ENCODE measurements around the gene TNKS2.
"Not testable (repeated sequence)": the region's sequence is repeated elsewhere in the genome, so short reads cannot be mapped to it uniquely, and the experiment has no call there.

TNKS2 gene

DNA sequence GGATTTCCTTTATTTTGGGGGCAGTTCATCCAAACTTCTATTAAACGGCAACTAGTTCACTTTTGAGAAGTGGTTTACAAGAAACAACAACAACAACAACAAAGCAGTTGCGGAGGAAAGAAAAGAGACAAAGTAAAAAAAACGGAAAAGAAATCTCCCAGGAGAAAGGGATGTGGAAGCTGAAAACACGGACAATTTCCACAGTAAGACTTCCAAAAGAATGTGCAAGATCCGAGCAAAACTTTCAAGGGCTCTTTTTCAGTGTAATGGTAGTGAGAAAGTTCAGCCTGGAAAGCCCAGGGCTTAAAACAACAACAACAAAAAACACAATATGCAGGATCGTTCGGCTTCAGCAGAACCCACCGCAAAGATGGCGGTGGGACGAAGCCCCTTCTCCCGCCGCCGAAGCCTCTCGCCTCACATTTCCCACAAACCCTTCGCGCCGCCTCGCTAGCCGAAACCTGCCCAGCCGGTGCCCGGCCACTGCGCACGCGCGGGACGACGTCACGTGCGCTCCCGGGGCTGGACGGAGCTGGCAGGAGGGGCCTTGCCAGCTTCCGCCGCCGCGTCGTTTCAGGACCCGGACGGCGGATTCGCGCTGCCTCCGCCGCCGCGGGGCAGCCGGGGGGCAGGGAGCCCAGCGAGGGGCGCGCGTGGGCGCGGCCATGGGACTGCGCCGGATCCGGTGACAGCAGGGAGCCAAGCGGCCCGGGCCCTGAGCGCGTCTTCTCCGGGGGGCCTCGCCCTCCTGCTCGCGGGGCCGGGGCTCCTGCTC is at the start of gene TNKS2:
Gene TNKS2 (plus strand): TSS at position 553 of the 775 bp plus-strand sequence. CDS start 265 bp downstream, outside the sequence.
- Mint-ChIP-seq H3K4me3 (peak within 1 kb of the TSS; percentile 92), H3K27me3 (no peaks in the 10 kb centered on the region), H3K9me3 (no peaks in the 10 kb centered on the region), H3K4me1 (peaks cover 64% of the 10 kb centered on the region), H3K27ac (peak within 1 kb of the TSS; percentile 95), H3K36me3 (ENCODE audit: low read depth) (peaks cover 14% of the 10 kb centered on the region)
- ATAC-seq (peak; percentile 59), DNase-seq (peak; percentile 96)

DNA sequence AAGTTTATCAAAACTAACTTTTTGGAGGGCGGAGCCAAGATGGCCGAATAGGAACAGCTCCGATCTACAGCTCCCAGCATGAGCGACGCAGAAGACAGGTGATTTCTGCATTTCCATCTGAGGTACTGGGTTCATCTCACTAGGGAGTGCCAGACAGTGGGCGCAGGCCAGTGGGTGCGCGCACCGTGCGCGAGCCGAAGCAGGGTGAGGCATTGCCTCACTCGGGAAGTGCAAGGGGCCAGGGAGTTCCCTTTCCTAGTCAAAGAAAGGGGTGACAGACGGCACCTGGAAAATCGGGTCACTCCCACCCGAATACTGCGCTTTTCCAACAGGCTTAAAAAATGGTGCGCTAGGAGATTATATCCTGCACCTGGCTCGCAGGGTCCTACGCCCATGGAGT is 48.6 kb upstream of the TNKS2 start:
- not testable (repeated sequence) for H3K4me1 Mint-ChIP-seq; H3K9me3 Mint-ChIP-seq; ATAC-seq; H3K27ac Mint-ChIP-seq; H3K4me3 Mint-ChIP-seq; H3K36me3 Mint-ChIP-seq (ENCODE audit: low read depth); DNase-seq
- peaks cover 11% of the 10 kb centered on the region for H3K27me3 Mint-ChIP-seq

DNA sequence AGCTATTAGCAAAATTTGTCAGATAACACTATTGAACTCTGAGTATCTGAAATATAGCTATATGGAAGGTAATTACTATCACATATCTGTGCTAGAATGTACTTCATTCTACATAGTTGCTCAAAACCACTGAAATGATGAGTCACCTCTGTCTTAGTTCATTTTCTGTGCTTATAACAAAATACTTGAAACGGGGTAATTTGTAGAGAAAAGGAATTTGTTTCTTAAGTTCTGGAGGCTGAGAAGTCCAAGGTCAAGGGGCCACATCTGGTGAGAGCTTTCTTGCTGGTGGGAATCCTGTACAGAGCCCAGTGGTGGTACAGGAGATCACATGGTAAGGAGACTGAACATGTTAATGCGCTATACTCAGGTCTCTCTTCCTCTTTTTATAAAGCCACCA is 41.9 kb upstream of the TNKS2 start:
- H3K4me3 Mint-ChIP-seq = no peak overlapping the region
- H3K4me1 Mint-ChIP-seq = no peaks in the 10 kb centered on the region
- peaks cover 19% of the 10 kb centered on the region for H3K27me3 Mint-ChIP-seq
- DNase-seq (no peak), ATAC-seq (no peak)
- H3K27ac Mint-ChIP-seq = no peak overlapping the region
- H3K9me3 Mint-ChIP-seq = no peaks in the 10 kb centered on the region
- H3K36me3 Mint-ChIP-seq (ENCODE audit: low read depth) = no peaks in the 10 kb centered on the region

DNA sequence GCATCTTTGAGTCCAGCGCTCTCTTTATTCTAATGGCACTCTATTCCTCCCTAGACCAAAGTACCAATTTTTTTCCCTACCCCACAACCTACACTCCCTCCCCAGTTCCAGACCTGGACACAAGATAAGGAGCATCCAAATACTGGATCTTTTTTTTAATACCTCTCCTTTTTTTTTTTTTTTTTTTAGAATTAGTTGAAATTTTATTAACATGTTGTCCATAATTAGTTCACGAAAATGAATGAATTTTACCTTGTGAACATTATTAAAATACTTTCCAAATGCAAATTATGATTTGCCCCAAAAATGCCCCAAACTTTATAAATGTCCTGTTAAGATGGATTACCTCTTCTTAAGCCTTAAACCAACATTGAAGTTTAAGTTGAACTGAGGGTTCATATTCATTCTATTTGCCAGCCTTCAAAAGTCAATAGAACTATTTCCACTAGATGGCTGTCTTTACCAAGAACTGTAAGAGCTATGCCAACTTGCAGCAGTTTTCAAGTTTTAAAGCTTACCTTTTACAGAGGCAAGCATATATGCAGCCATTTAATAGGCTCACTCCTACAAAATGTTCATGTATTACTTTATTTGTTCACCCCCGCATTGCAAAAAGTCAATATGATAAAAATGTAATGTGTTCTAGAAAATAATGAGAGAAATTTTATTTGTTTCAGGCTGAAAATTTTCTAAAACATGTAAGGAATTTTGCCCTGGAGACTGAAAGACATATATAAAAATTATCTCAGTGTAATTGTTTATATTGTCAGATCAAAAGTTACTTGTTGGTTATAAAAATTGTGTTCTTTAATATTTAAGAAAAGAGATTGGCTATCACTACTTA is 39.7 kb upstream of the TNKS2 start:
- peak; percentile 73 for ATAC-seq
- H3K27me3 Mint-ChIP-seq = peaks cover 30% of the 10 kb centered on the region
- no peak for DNase-seq
- no peaks in the 10 kb centered on the region for H3K36me3 Mint-ChIP-seq (ENCODE audit: low read depth)
- H3K4me3 Mint-ChIP-seq = no peak overlapping the region
- no peaks in the 10 kb centered on the region for H3K4me1 Mint-ChIP-seq
- H3K27ac Mint-ChIP-seq = no peak overlapping the region
- H3K9me3 Mint-ChIP-seq = no peaks in the 10 kb centered on the region

DNA sequence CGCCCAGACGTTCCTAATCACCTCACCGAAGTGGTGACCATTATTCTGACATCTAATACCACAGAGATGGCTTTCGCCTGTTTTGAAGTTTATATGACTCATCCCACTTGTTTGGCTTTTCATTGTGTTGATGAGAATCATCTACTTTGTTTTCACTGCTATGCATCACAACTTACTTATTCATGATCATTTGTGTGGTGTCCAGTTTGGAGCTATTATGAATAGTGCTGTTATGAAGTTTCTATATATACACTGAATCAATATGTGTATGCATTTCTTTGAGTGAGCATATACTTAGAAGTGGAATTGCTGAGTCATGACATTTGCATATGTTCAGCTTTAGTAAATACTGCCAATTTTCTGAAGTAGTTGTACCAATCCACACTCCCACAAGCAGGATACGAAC is 38.6 kb upstream of the TNKS2 start:
- Mint-ChIP-seq H3K4me1 (no peaks in the 10 kb centered on the region), H3K27ac (no peak overlapping the region), H3K4me3 (no peak overlapping the region), H3K27me3 (peaks cover 29% of the 10 kb centered on the region), H3K9me3 (no peaks in the 10 kb centered on the region), H3K36me3 (ENCODE audit: low read depth) (no peaks in the 10 kb centered on the region)
- ATAC-seq (peak; percentile 43), DNase-seq (no peak)

GRCh38 chr10:91761721-91762120 is 36.5 kb upstream of the TNKS2 start:
- Mint-ChIP-seq H3K27ac (no peak overlapping the region), H3K4me3 (no peak overlapping the region), H3K27me3 (peaks cover 26% of the 10 kb centered on the region), H3K36me3 (ENCODE audit: low read depth) (no peaks in the 10 kb centered on the region), H3K9me3 (no peaks in the 10 kb centered on the region), H3K4me1 (no peaks in the 10 kb centered on the region)
- no peak for ATAC-seq
- no peak for DNase-seq

DNA sequence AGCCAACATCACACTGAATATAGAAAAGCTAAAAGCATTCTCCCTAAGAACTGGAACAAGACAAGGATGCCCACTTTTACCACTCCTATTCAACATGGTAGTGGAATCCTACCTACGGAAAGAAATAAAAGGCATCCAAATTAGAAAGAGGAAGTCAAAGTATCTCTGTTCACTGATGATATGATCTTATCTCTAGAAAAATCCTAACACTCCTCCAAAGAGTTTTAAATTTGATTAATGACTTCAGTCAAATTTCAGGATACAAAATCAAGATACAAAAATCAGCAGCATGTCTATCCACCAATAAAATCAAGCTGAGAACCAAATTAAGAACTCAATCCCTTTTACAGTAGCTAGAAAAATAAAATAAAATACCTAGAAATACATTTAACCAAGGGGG is 35.3 kb upstream of the TNKS2 start:
- H3K9me3 Mint-ChIP-seq = no peaks in the 10 kb centered on the region
- DNase-seq = no peak
- no peaks in the 10 kb centered on the region for H3K36me3 Mint-ChIP-seq (ENCODE audit: low read depth)
- peaks cover 21% of the 10 kb centered on the region for H3K27me3 Mint-ChIP-seq
- H3K4me1 Mint-ChIP-seq = no peaks in the 10 kb centered on the region
- H3K4me3 Mint-ChIP-seq = no peak overlapping the region
- H3K27ac Mint-ChIP-seq = no peak overlapping the region
- ATAC-seq = no peak

DNA sequence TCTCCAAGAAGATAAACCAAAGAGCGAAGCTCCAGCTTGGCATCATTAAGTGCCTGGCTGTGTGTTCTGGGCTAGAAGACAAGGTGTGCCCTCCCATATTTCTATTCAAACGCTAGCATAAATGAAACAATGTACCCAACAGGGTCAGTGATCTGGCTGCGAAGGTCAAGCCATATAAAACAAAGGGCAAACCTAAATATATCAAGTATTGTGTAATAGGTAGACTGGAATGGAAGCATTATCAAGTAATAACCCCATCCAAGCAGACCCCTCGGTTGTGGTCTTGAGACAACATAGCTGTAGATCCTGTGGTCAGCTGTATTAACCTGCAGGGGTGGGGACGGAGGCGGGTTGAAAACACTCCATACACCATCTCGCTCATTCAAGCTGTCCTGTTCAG is 31.6 kb upstream of the TNKS2 start:
- DNase-seq = no peak

GRCh38 chr10:91768123-91768522 is 30.1 kb upstream of the TNKS2 start:
- Mint-ChIP-seq H3K27me3 (peaks cover 2% of the 10 kb centered on the region), H3K9me3 (no peaks in the 10 kb centered on the region), H3K4me1 (no peaks in the 10 kb centered on the region), H3K27ac (no peak overlapping the region), H3K36me3 (ENCODE audit: low read depth) (no peaks in the 10 kb centered on the region), H3K4me3 (no peak overlapping the region)
- no peak for ATAC-seq
- DNase-seq = no peak

More for the DNA sequence above, 31.6 kb upstream of the TNKS2 start:
- ATAC-seq = no peak
- Mint-ChIP-seq H3K4me3 (no peak overlapping the region), H3K27me3 (peaks cover 11% of the 10 kb centered on the region), H3K36me3 (ENCODE audit: low read depth) (no peaks in the 10 kb centered on the region), H3K9me3 (no peaks in the 10 kb centered on the region), H3K4me1 (no peaks in the 10 kb centered on the region), H3K27ac (no peak overlapping the region)

DNA sequence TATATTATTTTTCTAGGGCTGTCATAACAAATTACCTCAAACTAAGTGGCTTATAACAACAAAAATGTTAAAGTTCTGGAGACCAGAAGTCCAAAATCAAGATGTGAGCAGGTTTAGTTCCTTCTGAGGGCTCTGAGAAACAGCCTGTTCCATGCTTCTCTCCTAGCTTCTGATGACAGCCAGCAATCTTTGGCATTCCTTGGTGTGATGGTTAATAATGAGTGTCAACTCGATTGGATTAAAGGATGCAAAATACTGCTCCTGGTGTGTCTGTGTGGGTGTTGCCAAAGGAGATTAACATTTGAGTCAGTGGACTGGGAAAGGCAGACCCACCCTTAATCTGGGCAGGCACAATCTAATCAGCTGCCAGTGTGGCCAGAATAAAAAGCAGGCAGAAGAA is 26.3 kb upstream of the TNKS2 start:
- ATAC-seq = no peak
- Mint-ChIP-seq H3K36me3 (ENCODE audit: low read depth) (no peaks in the 10 kb centered on the region), H3K4me3 (no peak overlapping the region)

DNA sequence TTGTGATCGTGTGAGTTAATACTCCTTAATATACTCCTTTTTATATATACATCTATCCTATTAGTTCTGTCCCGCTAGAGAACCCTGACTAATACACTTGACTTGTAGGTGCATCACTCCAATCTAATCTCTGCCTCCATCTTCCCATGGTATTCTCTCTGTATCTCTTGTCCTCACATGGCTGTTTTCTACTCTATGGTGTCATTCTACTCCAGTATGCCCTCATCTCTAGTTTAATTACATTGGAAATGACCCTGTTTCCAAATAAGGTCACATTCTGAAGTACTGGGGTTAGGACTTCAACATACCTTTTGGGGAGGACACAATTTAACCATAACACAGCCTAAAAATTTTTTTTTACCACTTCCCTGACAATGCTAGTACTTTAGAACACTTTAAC is 25.8 kb upstream of the TNKS2 start:
- no peaks in the 10 kb centered on the region for H3K36me3 Mint-ChIP-seq (ENCODE audit: low read depth)
- ATAC-seq = no peak
- no peak overlapping the region for H3K27ac Mint-ChIP-seq

More for the DNA sequence above, 26.3 kb upstream of the TNKS2 start:
- Mint-ChIP-seq H3K9me3 (no peaks in the 10 kb centered on the region), H3K27me3 (peaks cover 11% of the 10 kb centered on the region), H3K4me1 (no peaks in the 10 kb centered on the region), H3K27ac (no peak overlapping the region)
- DNase-seq = no peak

GRCh38 chr10:91772869-91773268 is 25.4 kb upstream of the TNKS2 start:
- no peak overlapping the region for H3K27ac Mint-ChIP-seq
- ATAC-seq = no peak
- no peak overlapping the region for H3K4me3 Mint-ChIP-seq

More for the DNA sequence above, 25.8 kb upstream of the TNKS2 start:
- no peaks in the 10 kb centered on the region for H3K9me3 Mint-ChIP-seq
- H3K27me3 Mint-ChIP-seq = peaks cover 11% of the 10 kb centered on the region
- H3K4me1 Mint-ChIP-seq = no peaks in the 10 kb centered on the region
- DNase-seq = no peak
- no peak overlapping the region for H3K4me3 Mint-ChIP-seq

DNA sequence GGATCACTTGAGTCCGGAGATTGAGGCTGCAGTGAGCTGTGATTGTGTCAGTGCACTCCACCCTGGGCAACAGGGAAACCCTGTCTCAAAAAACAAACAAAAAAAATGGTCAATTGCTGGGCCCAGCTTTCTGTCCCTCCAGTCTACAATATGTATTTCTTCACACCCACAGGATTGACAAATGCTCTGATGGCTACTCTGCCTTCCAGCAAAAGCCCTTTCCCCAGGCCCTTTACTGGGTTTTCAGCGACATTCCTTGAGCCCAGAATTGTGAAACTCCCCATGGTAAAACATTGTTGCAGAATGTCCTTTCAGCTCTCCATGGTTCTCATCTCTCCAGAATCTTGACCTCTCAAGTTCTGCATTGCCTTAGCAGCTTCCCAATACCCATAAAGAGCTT is 23.7 kb upstream of the TNKS2 start:
- H3K4me3 Mint-ChIP-seq = no peak overlapping the region
- H3K36me3 Mint-ChIP-seq (ENCODE audit: low read depth) = no peaks in the 10 kb centered on the region
- H3K4me1 Mint-ChIP-seq = no peaks in the 10 kb centered on the region
- ATAC-seq (no peak), DNase-seq (no peak)
- H3K27ac Mint-ChIP-seq = no peak overlapping the region
- H3K9me3 Mint-ChIP-seq = no peaks in the 10 kb centered on the region
- H3K27me3 Mint-ChIP-seq = peaks cover 14% of the 10 kb centered on the region

More at GRCh38 chr10:91772869-91773268, 25.4 kb upstream of the TNKS2 start:
- no peak for DNase-seq
- Mint-ChIP-seq H3K27me3 (peaks cover 11% of the 10 kb centered on the region), H3K9me3 (no peaks in the 10 kb centered on the region), H3K36me3 (ENCODE audit: low read depth) (no peaks in the 10 kb centered on the region), H3K4me1 (no peaks in the 10 kb centered on the region)

GRCh38 chr10:91775731-91776130 is 22.5 kb upstream of the TNKS2 start:
- H3K9me3 Mint-ChIP-seq = no peaks in the 10 kb centered on the region
- no peak for DNase-seq
- no peaks in the 10 kb centered on the region for H3K4me1 Mint-ChIP-seq
- H3K36me3 Mint-ChIP-seq (ENCODE audit: low read depth) = no peaks in the 10 kb centered on the region
- peaks cover 16% of the 10 kb centered on the region for H3K27me3 Mint-ChIP-seq
- no peak overlapping the region for H3K4me3 Mint-ChIP-seq
- no peak for ATAC-seq
- H3K27ac Mint-ChIP-seq = no peak overlapping the region

DNA sequence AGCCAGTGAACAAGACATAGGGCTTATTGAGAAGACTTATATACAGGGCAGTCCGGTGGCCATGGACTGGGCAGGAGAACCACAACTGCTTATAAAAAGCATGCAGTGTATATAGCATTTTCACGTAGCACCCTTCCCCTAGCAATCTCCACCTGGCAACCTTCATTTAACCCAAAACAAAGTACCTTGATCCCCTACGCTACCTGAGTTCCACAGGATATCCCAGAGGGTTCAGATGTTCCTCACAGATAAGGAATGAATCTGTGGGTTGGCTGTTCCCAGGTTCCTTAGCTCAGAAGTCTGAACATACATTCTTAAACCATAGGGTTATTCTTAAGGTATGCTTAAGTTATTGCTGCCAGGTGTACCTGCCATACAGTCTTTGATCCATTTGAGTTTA is 22.0 kb upstream of the TNKS2 start:
- Mint-ChIP-seq H3K36me3 (ENCODE audit: low read depth) (no peaks in the 10 kb centered on the region), H3K27ac (no peak overlapping the region), H3K27me3 (peaks cover 17% of the 10 kb centered on the region), H3K4me3 (no peak overlapping the region), H3K4me1 (no peaks in the 10 kb centered on the region), H3K9me3 (no peaks in the 10 kb centered on the region)
- ATAC-seq = no peak
- no peak for DNase-seq

Measured in activated naive CD8-positive, alpha-beta T cell treated with anti-CD3 and anti-CD28 coated beads, Interleukin-2, amount 50 U/mL, for 24 hours (primary cell).